ENCODE measurements around the gene SLC7A14. TPM values are rescaled to one million over a fixed set of nuclear protein-coding genes. Genes with fewer than 3 reads are reported as not detected.

Gene SLC7A14
- total RNA-seq, 2 experiments from 2014 or later, result not detected

DNA sequence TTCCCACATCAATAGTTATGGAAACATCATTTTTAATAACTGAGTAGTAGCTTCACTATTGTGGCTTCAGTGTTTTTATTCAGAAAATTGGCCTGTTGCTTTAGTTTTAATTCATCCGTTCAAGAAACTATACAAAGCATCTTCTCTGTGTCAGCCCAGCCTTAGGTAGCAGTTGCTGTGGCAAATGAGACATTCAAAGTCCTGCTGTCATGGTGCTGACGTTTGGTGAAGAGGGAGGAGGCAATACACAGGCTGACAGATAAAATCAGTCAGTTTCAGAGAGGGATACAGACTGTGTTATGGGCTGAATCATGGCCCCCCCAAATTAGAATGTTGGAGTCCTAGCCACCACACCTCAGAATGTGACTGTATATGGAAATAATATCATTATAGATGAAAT lies 56.5 kb downstream of the SLC7A14 start:
- H3K27me3 Mint-ChIP-seq, result peaks cover 3% of the 10 kb centered on the region
- H3K9me3 Mint-ChIP-seq, result no peaks in the 10 kb centered on the region
- no peak overlapping the region for H3K27ac Mint-ChIP-seq
- H3K4me1 Mint-ChIP-seq (ENCODE audit: low read depth), result no peaks in the 10 kb centered on the region
- ChIA-PET POLR2A (no interaction called here), CTCF (no interaction called here)
- no peak for DNase-seq
- no peak overlapping the region for H3K4me3 Mint-ChIP-seq
- intact Hi-C loops (cut with micrococcal nuclease), result no loop called here
- no peaks in the 10 kb centered on the region for H3K36me3 Mint-ChIP-seq

DNA sequence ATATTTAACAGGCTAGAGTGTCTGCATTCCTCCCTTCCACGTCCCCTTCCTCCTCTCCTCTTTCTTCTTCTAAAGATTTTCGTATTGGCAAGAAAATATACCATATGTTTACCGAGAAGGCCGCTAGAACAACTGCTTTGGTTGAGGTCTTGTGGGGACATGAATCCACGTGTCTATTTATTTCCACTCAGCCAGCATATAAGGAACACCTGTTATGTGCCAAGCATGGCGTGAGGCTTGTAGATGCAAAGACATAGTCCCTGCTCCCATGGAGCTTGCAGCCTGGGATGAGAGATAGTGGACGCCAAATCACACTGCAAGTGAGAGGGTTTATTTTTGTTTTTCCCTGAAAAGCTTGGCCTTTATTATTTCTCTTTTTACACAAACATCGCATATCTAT lies 57.1 kb downstream of the SLC7A14 start:
- H3K4me1 Mint-ChIP-seq (ENCODE audit: low read depth), result no peaks in the 10 kb centered on the region
- no peak overlapping the region for H3K27ac Mint-ChIP-seq
- no peaks in the 10 kb centered on the region for H3K9me3 Mint-ChIP-seq
- no peaks in the 10 kb centered on the region for H3K36me3 Mint-ChIP-seq
- ChIA-PET CTCF (no interaction called here), POLR2A (no interaction called here)
- intact Hi-C loops (cut with micrococcal nuclease), result no loop called here
- H3K4me3 Mint-ChIP-seq, result no peak overlapping the region
- no peaks in the 10 kb centered on the region for H3K27me3 Mint-ChIP-seq
- DNase-seq, result no peak

DNA sequence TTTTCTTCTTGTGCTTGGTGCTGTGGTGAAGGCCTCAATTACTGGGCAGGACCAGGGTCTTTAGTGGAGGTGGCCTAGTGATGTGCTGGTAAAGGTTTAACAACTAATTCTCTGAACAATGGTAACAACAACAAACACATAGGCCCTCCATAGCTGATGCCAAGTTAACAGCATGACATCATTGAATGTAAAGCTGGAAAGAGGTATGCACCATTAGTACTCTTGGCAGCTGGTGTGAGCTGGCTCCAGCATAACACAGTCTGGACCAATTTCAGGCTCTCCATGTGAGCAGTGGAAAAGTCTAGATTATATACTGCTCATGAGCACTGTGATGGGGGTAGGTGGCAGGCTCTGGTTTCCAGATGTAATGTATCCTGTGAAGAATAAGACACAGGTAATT lies 61.8 kb downstream of the SLC7A14 start:
- Mint-ChIP-seq H3K4me1 (ENCODE audit: low read depth) (peaks cover 5% of the 10 kb centered on the region), H3K27ac (no peak overlapping the region), H3K27me3 (no peaks in the 10 kb centered on the region), H3K4me3 (no peak overlapping the region), H3K9me3 (no peaks in the 10 kb centered on the region), H3K36me3 (no peaks in the 10 kb centered on the region)
- intact Hi-C loops (cut with micrococcal nuclease), result no loop called here
- ChIA-PET POLR2A (no interaction called here), CTCF (no interaction called here)
- no peak for DNase-seq

DNA sequence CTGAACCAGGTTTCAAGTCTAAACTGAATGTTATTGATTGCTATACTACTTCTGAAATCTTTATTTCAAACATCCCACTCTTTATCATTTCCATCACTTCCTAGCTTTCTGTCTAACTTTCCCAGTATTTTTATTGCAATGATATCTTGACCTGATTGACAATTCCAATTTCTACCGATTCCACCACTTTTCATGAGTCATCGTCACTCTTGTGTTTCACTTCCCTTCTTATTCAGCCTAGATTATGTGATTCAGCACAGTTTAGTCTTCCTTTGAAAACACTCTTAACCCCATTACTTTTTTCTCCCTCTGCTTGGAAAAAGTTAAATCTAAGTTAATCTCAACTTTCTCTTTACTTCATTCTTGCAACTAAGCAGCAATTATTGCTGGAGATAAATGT lies 62.6 kb downstream of the SLC7A14 start:
- ChIA-PET CTCF (no interaction called here), POLR2A (no interaction called here)
- Mint-ChIP-seq H3K27ac (no peak overlapping the region), H3K9me3 (no peaks in the 10 kb centered on the region), H3K4me3 (no peak overlapping the region), H3K27me3 (peaks cover 3% of the 10 kb centered on the region), H3K36me3 (no peaks in the 10 kb centered on the region), H3K4me1 (ENCODE audit: low read depth) (peaks cover 5% of the 10 kb centered on the region)
- intact Hi-C loops (cut with micrococcal nuclease), result no loop called here
- no peak for DNase-seq

DNA sequence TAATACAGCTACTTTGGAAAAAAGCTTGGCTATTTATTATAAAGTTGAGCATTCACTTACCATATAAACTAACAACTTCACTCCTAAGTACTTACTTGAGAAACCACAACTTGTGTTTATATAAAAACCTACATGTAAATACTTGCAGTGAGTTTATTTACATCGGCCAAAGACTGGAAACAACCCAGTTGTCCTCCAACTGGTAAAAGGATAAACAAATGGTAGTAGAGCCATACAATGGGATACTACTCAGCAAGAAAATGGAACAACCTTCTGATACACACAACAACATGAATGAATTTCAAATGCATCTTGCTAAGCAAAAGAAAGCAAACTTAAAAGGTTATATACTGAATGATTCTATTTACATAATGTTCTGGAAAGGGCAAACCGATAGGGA lies 63.7 kb downstream of the SLC7A14 start:
- H3K4me3 Mint-ChIP-seq, result no peak overlapping the region
- intact Hi-C loops (cut with micrococcal nuclease), result no loop called here
- POLR2A ChIA-PET, result no interaction called here
- no peaks in the 10 kb centered on the region for H3K9me3 Mint-ChIP-seq
- DNase-seq, result no peak
- CTCF ChIA-PET, result no interaction called here
- H3K4me1 Mint-ChIP-seq (ENCODE audit: low read depth), result peaks cover 5% of the 10 kb centered on the region
- no peaks in the 10 kb centered on the region for H3K36me3 Mint-ChIP-seq
- no peak overlapping the region for H3K27ac Mint-ChIP-seq
- H3K27me3 Mint-ChIP-seq, result peaks cover 3% of the 10 kb centered on the region

DNA sequence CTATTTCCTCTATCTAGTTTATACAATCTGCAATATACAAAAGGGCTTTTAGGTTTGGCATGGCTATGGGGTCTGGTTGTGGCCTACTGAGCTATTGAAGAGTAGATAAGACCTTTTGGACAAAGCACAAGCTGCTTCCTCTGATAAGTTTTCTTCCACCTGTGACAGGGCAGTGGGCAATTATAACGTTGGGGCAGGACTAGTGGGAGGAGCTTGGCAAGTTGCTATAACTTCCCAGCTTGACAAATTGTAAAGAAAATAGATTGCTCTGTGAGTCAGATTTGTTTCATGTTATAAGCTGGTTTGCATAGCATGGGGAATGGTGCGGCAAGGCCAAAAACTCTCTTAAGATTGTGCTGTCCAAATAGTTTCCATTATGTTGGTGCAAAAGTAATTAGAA lies 64.9 kb downstream of the SLC7A14 start:
- CTCF ChIA-PET, result no interaction called here
- H3K4me1 Mint-ChIP-seq (ENCODE audit: low read depth), result peaks cover 5% of the 10 kb centered on the region
- H3K4me3 Mint-ChIP-seq, result no peak overlapping the region
- intact Hi-C loops (cut with micrococcal nuclease), result no loop called here
- no peak for DNase-seq
- H3K27me3 Mint-ChIP-seq, result peaks cover 3% of the 10 kb centered on the region
- H3K9me3 Mint-ChIP-seq, result no peaks in the 10 kb centered on the region
- no peaks in the 10 kb centered on the region for H3K36me3 Mint-ChIP-seq
- H3K27ac Mint-ChIP-seq, result no peak overlapping the region
- POLR2A ChIA-PET, result no interaction called here

GRCh38 chr3:170517242-170517945 lies 68.5 kb downstream of the SLC7A14 start:
- no peak for DNase-seq
- Mint-ChIP-seq H3K27ac (no peak overlapping the region), H3K4me1 (ENCODE audit: low read depth) (no peaks in the 10 kb centered on the region), H3K9me3 (no peaks in the 10 kb centered on the region), H3K4me3 (no peak overlapping the region), H3K36me3 (no peaks in the 10 kb centered on the region), H3K27me3 (peaks cover 8% of the 10 kb centered on the region)
- intact Hi-C loops (cut with micrococcal nuclease), result no loop called here
- POLR2A ChIA-PET, result no interaction called here
- CTCF ChIA-PET, result interaction anchor here (0.9 kb wide), 1 partner anchor 21 kb away, joined by 3 read pairs; no protein-coding TSS in a partner anchor

DNA sequence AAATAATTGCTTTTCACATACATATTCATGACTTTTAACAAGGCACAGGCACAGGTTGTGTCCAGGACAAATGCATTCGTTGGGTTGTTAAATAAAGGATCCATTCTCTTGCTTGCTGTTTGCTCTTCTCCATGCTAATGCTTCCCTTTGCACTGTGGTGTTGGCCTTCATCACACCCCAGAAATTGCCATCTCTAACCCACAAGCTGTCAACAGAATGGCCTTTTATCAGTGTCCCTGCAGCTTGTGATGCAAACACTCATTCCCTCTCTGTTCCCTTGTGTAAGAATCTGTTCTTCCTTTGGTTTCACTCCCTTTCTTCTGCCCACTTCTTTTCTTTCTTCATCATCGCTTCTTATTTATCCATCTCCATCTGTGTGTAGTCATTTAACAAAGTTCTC lies 72.2 kb downstream of the SLC7A14 start:
- H3K4me1 Mint-ChIP-seq (ENCODE audit: low read depth), result no peaks in the 10 kb centered on the region
- no peaks in the 10 kb centered on the region for H3K9me3 Mint-ChIP-seq
- H3K36me3 Mint-ChIP-seq, result no peaks in the 10 kb centered on the region
- H3K4me3 Mint-ChIP-seq, result no peak overlapping the region
- CTCF ChIA-PET, result interaction anchor here (0.5 to 1.0 kb wide), 2 partner anchors 84 to 148 kb away, joined by 3 to 4 read pairs; no protein-coding TSS in a partner anchor
- intact Hi-C loops (cut with micrococcal nuclease), result no loop called here
- POLR2A ChIA-PET, result no interaction called here
- no peak overlapping the region for H3K27ac Mint-ChIP-seq
- no peak for DNase-seq
- peaks cover 12% of the 10 kb centered on the region for H3K27me3 Mint-ChIP-seq

DNA sequence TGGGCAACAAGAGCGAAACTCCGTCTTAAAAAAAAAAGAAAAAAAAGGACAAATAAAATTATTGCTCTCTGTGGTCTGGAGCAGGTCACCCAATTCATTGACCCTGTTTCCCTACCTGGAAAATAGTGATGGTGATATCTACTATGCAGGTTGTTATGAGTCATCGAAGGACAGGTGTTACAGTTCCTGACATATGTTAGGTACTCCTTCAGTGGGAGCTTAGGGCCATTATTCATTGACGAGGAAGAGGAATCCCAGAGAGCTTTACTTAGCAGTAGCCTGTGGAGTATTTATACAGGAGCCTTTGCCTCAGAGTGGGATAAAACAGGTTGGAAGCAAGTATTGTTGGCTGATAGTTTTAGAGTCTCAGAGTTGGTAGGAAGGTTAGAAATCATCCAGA lies 74.5 kb downstream of the SLC7A14 start:
- Mint-ChIP-seq H3K4me3 (no peak overlapping the region), H3K36me3 (no peaks in the 10 kb centered on the region), H3K27ac (no peak overlapping the region), H3K4me1 (ENCODE audit: low read depth) (no peaks in the 10 kb centered on the region), H3K27me3 (peaks cover 9% of the 10 kb centered on the region), H3K9me3 (no peaks in the 10 kb centered on the region)
- intact Hi-C loops (cut with micrococcal nuclease), result no loop called here
- ChIA-PET POLR2A (no interaction called here), CTCF (no interaction called here)
- no peak for DNase-seq

GRCh38 chr3:170508839-170509238 lies 77.0 kb downstream of the SLC7A14 start:
- intact Hi-C loops (cut with micrococcal nuclease), result no loop called here
- H3K27me3 Mint-ChIP-seq, result peaks cover 9% of the 10 kb centered on the region
- no peaks in the 10 kb centered on the region for H3K36me3 Mint-ChIP-seq

GRCh38 chr3:170508291-170508690 lies 77.6 kb downstream of the SLC7A14 start:
- Mint-ChIP-seq H3K27ac (no peak overlapping the region), H3K36me3 (no peaks in the 10 kb centered on the region), H3K9me3 (no peaks in the 10 kb centered on the region), H3K27me3 (peaks cover 6% of the 10 kb centered on the region), H3K4me1 (ENCODE audit: low read depth) (no peaks in the 10 kb centered on the region), H3K4me3 (no peak overlapping the region)
- ChIA-PET CTCF (no interaction called here), POLR2A (no interaction called here)
- DNase-seq, result no peak
- intact Hi-C loops (cut with micrococcal nuclease), result no loop called here

More at GRCh38 chr3:170508839-170509238, 77.0 kb downstream of the SLC7A14 start:
- no peak for DNase-seq
- H3K4me1 Mint-ChIP-seq (ENCODE audit: low read depth), result no peaks in the 10 kb centered on the region
- POLR2A ChIA-PET, result no interaction called here
- H3K4me3 Mint-ChIP-seq, result no peak overlapping the region
- H3K27ac Mint-ChIP-seq, result no peak overlapping the region
- CTCF ChIA-PET, result no interaction called here
- H3K9me3 Mint-ChIP-seq, result no peaks in the 10 kb centered on the region

GRCh38 chr3:170507063-170507462 lies 78.8 kb downstream of the SLC7A14 start:
- ChIA-PET POLR2A (no interaction called here), CTCF (interaction anchor here (0.9 to 1.3 kb wide), 2 partner anchors 11 to 24 kb away, joined by 3 read pairs; no protein-coding TSS in a partner anchor)
- Mint-ChIP-seq H3K27me3 (peaks cover 4% of the 10 kb centered on the region), H3K4me1 (ENCODE audit: low read depth) (no peaks in the 10 kb centered on the region), H3K27ac (no peak overlapping the region), H3K4me3 (no peak overlapping the region), H3K9me3 (no peaks in the 10 kb centered on the region), H3K36me3 (no peaks in the 10 kb centered on the region)
- intact Hi-C loops (cut with micrococcal nuclease), result no loop called here
- DNase-seq, result no peak

- no peak overlapping the region for H3K4me3 Mint-ChIP-seq
- no peak overlapping the region for H3K27ac Mint-ChIP-seq
- H3K36me3 Mint-ChIP-seq, result no peaks in the 10 kb centered on the region
- DNase-seq, result no peak
- ChIA-PET CTCF (interaction anchor here (0.9 to 1.3 kb wide), 2 partner anchors 10 to 25 kb away, joined by 3 read pairs; no protein-coding TSS in a partner anchor), POLR2A (no interaction called here)
- peaks cover 4% of the 10 kb centered on the region for H3K27me3 Mint-ChIP-seq
- intact Hi-C loops (cut with micrococcal nuclease), result no loop called here
- no peaks in the 10 kb centered on the region for H3K4me1 Mint-ChIP-seq (ENCODE audit: low read depth)
- no peaks in the 10 kb centered on the region for H3K9me3 Mint-ChIP-seq
Measured at GRCh38 chr3:170506556-170506955, 79.3 kb downstream of the SLC7A14 start.
